K562 (cell line): ENCODE data around the gene SDR39U1. TPM values are rescaled to one million over a fixed set of nuclear protein-coding genes. Genes with fewer than 3 reads are reported as not detected.

ENCODE experiments used
- ATAC-seq: fragments of 200-7000 bp; cut with Tn5 transposase; 3 replicates; pipeline ENCODE4 v1.9.1; 2020; ENCODE audit warnings: moderate library complexity
- BruUV-seq: library from RNA; stranded (reverse); fragments of 400-500 nt; replicated peaks from 2 replicates; lab custom pipeline; 2021; lab: Mats Ljungman, UMichigan
- CTCF ChIA-PET: fragments of 300-600 bp; formaldehyde crosslinking; extraction: SDS; loops from one replicate; lab custom pipeline; 2021; ENCODE audit warnings: low intra/inter-chr PET ratio; lab: Yijun Ruan, JAX
- POLR2A ChIA-PET: fragments of 300-600, 350-650 bp; sonication (Branson Sonifier 250); formaldehyde crosslinking; extraction: SDS; loops from one replicate; lab custom pipeline; 2021; ENCODE audit warnings: antibody characterized with exemption, inconsistent platforms; lab: Yijun Ruan, JAX
- DNase-seq, 4 experiments: peaks; one replicate each; pipeline versions ENCODE4 v3.0.0 to v3.0.0-alpha.2; 2011 to 2018; ENCODE audit warnings: low spot score in 3 of 4, mixed read lengths in 3 of 4; ENCODE audit errors: extremely low read depth in 1 of 4
- FAIRE-seq: peaks from 2 replicates; lab custom pipeline; 2011; peaks lifted over from hg19 to GRCh38; lab: Jason Lieb, UNC
- H2AFZ ChIP-seq: 2 replicates; pipeline ENCODE4 v1.6.0; 2011; ENCODE audit warnings: low read depth, low read length, control low read depth, inconsistent platforms
- H3K27ac ChIP-seq: fragments of 200-600 bp; 3 replicates; pipeline ENCODE4 v1.8.0; 2011; ENCODE audit warnings: low read depth, mild to moderate bottlenecking, control low read depth, inconsistent platforms, low read length, moderate library complexity, mixed read lengths; ENCODE audit errors: extremely low read depth
- H3K27me3 ChIP-seq, 2 experiments: fragments of 300-600 bp in 1 of 2; 2 replicates in 1 of 2; 3 replicates in 1 of 2; pipeline versions ENCODE4 v1.6.0 to v1.8.0; 2011; ENCODE audit warnings: inconsistent platforms in 2 of 2, low read length in 2 of 2, mild to moderate bottlenecking in 1 of 2, mixed read lengths in 1 of 2, moderate library complexity in 1 of 2; ENCODE audit not compliant: control insufficient read depth in 2 of 2, insufficient read depth in 2 of 2
- H3K36me3 ChIP-seq: fragments of 300-600 bp; 3 replicates; pipeline ENCODE4 v1.8.0; 2011; ENCODE audit warnings: mild to moderate bottlenecking, low read length, inconsistent platforms; ENCODE audit not compliant: control insufficient read depth, insufficient read depth
- H3K4me1 ChIP-seq, 2 experiments: fragments of 200-600 bp in 1 of 2; replicated peaks in 1 of 2; 2 replicates in 1 of 2; 3 replicates in 1 of 2; pipeline versions ENCODE4 v1.5.1 to v1.8.0; 2011; ENCODE audit warnings: inconsistent platforms in 2 of 2, low read length in 2 of 2, mild to moderate bottlenecking in 1 of 2, mixed read lengths in 1 of 2, moderate library complexity in 1 of 2; ENCODE audit not compliant: control insufficient read depth in 2 of 2, insufficient read depth in 2 of 2
- H3K4me2 ChIP-seq: 2 replicates; pipeline ENCODE4 v1.6.1; 2011; ENCODE audit warnings: low read length, control low read depth, inconsistent platforms, mixed read lengths; ENCODE audit not compliant: insufficient read depth
- H3K4me3 ChIP-seq: fragments of 200-600 bp; sonication (generic), shearing (Covaris generic); 2 replicates; pipeline ENCODE4 v1.5.1; 2016; ENCODE audit warnings: control low read depth, inconsistent platforms
- H3K79me2 ChIP-seq: fragments of 200-600 bp; 3 replicates; pipeline ENCODE4 v1.8.0; 2011; ENCODE audit warnings: low read length, inconsistent platforms; ENCODE audit not compliant: control insufficient read depth, insufficient read depth
- H3K9ac ChIP-seq, 2 experiments: 2 replicates each; pipeline versions ENCODE4 v1.6.0 to v1.6.1; 2011; ENCODE audit warnings: low read depth in 2 of 2, low read length in 2 of 2, control low read depth in 1 of 2, inconsistent platforms in 1 of 2, mild to moderate bottlenecking in 1 of 2, mixed read lengths in 1 of 2; ENCODE audit not compliant: insufficient read depth in 1 of 2
- H3K9me1 ChIP-seq: one replicate; pipeline ENCODE4 v1.6.0; 2011; ENCODE audit warnings: inconsistent platforms, mild to moderate bottlenecking, low read length, moderate library complexity; ENCODE audit not compliant: control insufficient read depth, insufficient read depth
- H3K9me3 ChIP-seq: replicated peaks from 2 replicates; pipeline ENCODE4 v1.5.1; 2011; ENCODE audit warnings: low read depth, low read length, inconsistent platforms; ENCODE audit not compliant: control insufficient read depth, insufficient read depth
- H4K20me1 ChIP-seq: replicated peaks from 2 replicates; pipeline ENCODE4 v1.6.1; 2011; ENCODE audit warnings: low read length, inconsistent platforms, mixed read lengths; ENCODE audit not compliant: control insufficient read depth, insufficient read depth
- CREBBP ChIP-seq: IDR thresholded peaks from one replicate; pipeline ENCODE4 v1.6.1; 2012; ENCODE audit warnings: low read depth, mild to moderate bottlenecking, control low read depth, inconsistent platforms, low read length
- FOXA3 ChIP-seq, 2 experiments: fragments of 450-650 bp in 1 of 2; sonication (generic) in 1 of 2; formaldehyde crosslinking; IDR thresholded peaks in 1 of 2; conservative IDR thresholded peaks in 1 of 2; 2 replicates each; pipeline versions ENCODE4 v1.4.0 to v1.8.0; 2020 to 2022; ENCODE audit warnings: mild to moderate bottlenecking in 2 of 2, missing genetic modification reagents in 1 of 2
- GTF2F1 ChIP-seq: IDR thresholded peaks from 2 replicates; pipeline ENCODE4 v1.6.1; 2011; ENCODE audit warnings: low read depth, low read length, improper control_type of control experiment
- HCFC1 ChIP-seq: IDR thresholded peaks from 2 replicates; pipeline ENCODE4 v1.6.1; 2012; ENCODE audit warnings: low read depth, low read length, improper control_type of control experiment
- MTF1 ChIP-seq: fragments of 250-450 bp; sonication (Bioruptor Pico); IDR thresholded peaks from 2 replicates; pipeline ENCODE4 v1.9.0; 2021; ENCODE audit warnings: moderate library complexity, mild to moderate bottlenecking, inconsistent platforms, borderline replicate concordance
- PRPF4 ChIP-seq: fragments of 200-400 bp; formaldehyde crosslinking; IDR thresholded peaks from one replicate; pipeline ENCODE4 v1.6.1; 2017; ENCODE audit warnings: low read length, low read depth, mild to moderate bottlenecking; ENCODE audit not compliant: insufficient read depth, poor library complexity, severe bottlenecking
- SNIP1 ChIP-seq: fragments of 450-650 bp; IDR thresholded peaks from 2 replicates; pipeline ENCODE4 v1.7.1; 2017; ENCODE audit warnings: low read depth, mild to moderate bottlenecking
- TAF15 ChIP-seq: fragments of 200-400 bp; formaldehyde crosslinking; IDR thresholded peaks from 2 replicates; pipeline ENCODE4 v1.6.1; 2017; ENCODE audit warnings: mild to moderate bottlenecking, low read depth, low read length, moderate library complexity
- TOE1 ChIP-seq, 2 experiments: fragments of 450-650 bp in 1 of 2; sonication (generic) in 1 of 2; formaldehyde crosslinking in 1 of 2; IDR thresholded peaks; 2 replicates each; pipeline versions ENCODE4 v1.7.1 to v1.8.0; 2016 to 2022; ENCODE audit warnings: borderline replicate concordance in 2 of 2, mild to moderate bottlenecking in 2 of 2, antibody characterized with exemption in 1 of 2, inconsistent platforms in 1 of 2, low read depth in 1 of 2, missing genetic modification reagents in 1 of 2, moderate library complexity in 1 of 2
- ZBTB34 ChIP-seq: fragments of 250-450 bp; sonication (Bioruptor Pico); IDR thresholded peaks from 2 replicates; pipeline ENCODE4 v1.8.0; 2021; ENCODE audit warnings: mild to moderate bottlenecking, moderate library complexity
- ZKSCAN3 ChIP-seq: fragments of 250-450 bp; sonication (Bioruptor Pico); IDR thresholded peaks from 2 replicates; pipeline ENCODE4 v1.4.0; 2020
- ZNF740 ChIP-seq, 3 experiments: fragments of 200-800 bp in 1 of 3; sonication (Bioruptor generic) in 1 of 3; sonication (generic) in 1 of 3; formaldehyde crosslinking in 1 of 3; IDR thresholded peaks; 2 replicates each; pipeline versions ENCODE4 v1.6.1 to v1.8.0; 2016 to 2022; ENCODE audit warnings: mild to moderate bottlenecking in 2 of 3, missing compliant biosample characterization in 2 of 3, missing genetic modification characterization in 2 of 3, missing genetic modification reagents in 1 of 3
- WGBS: fragments of 100-300 bp; shearing (Covaris generic); methylation state at CpG from one replicate; pipeline ENCODE4 v1.1.6; 2016; ENCODE audit warnings: low coverage, mixed read lengths; ENCODE audit not compliant: insufficient coverage; ENCODE audit errors: missing lambda C conversion rate; 5-methylcytosine and 5-hydroxymethylcytosine counted together
- in situ Hi-C: fragments of 300-500 bp; cut with MboI; formaldehyde crosslinking; loops from 4 replicates; pipeline ENCODE4 v1.15.0; 2018; ENCODE audit warnings: inconsistent platforms, mixed read lengths
- intact Hi-C: fragments of 100-400 bp; cut with micrococcal nuclease; formaldehyde crosslinking; loops from 2 replicates; pipeline ENCODE4 v1.14.2; 2022
- polyA plus RNA-seq, 8 experiments: library from polyadenylated mRNA; depleted of rRNA in 4 of 8; stranded (reverse) in 5 of 8; unstranded in 3 of 8; fragments of >200 nt; fragmentation: Nextera tagmentation in 2 of 8; fragmentation: Illumina TruSeq in 1 of 8; extraction: Ambion mirVana in 2 of 8; extraction: Trizol in 1 of 8; gene quantifications; 2 replicates each; pipeline versions ENCODE4 v1.2.1 to v1.2.3, GENCODE V29; 2011 to 2014; ENCODE audit warnings: inconsistent platforms in 1 of 8, missing spikeins in 1 of 8
- total RNA-seq, 7 experiments: library from RNA; depleted of rRNA in 6 of 7; stranded (reverse); fragments of >200 nt in 6 of 7; fragmentation: Illumina TruSeq in 2 of 7; extraction: Trizol in 2 of 7; gene quantifications; 2 replicates each; pipeline versions ENCODE4 v1.2.1 to v1.2.3, GENCODE V29; 2011 to 2021; ENCODE audit warnings: low replicate concordance in 1 of 7
- TF ChIP-seq, protein P1 (sequence below): sonication (generic); formaldehyde crosslinking; IDR thresholded peaks from 2 replicates; pipeline ENCODE4 v1.8.0; 2022; ENCODE audit warnings: missing genetic modification reagents, mild to moderate bottlenecking, borderline replicate concordance
- TF ChIP-seq, protein P2 (sequence below): fragments of 250-450 bp; sonication (Bioruptor Pico); IDR thresholded peaks from 2 replicates; pipeline ENCODE4 v1.4.0; 2020
- TF ChIP-seq, protein P3 (sequence below): fragments of 450-650 bp; IDR thresholded peaks from 2 replicates; pipeline ENCODE4 v1.6.1; 2016; ENCODE audit warnings: low read depth, mild to moderate bottlenecking, moderate library complexity

SDR39U1 gene
- total and polyA plus RNA-seq, 9 of the 15 experiments (the other 6 are each of a cell fraction or from before 2014, with no cell fraction given) = 10.4 to 56.1 (median 19.8) TPM

- no peaks in the 10 kb centered on the region for H3K27me3 ChIP-seq
- 16% methylated on average over 3 of the region's 3 CpGs for WGBS
- TF ChIP-seq CREBBP = no peak
- no peak for TF ChIP-seq MTF1 (CRISPR knock-in tag)
- TF ChIP-seq ZNF740 (CRISPR knock-in tag; IDR thresholded peaks at IDR 0.05) = no peak
- no peak for TF ChIP-seq ZNF740 (tag; IDR thresholded peaks at IDR 0.05)
- no peak for TF ChIP-seq TAF15
- TF ChIP-seq, protein P1, sequence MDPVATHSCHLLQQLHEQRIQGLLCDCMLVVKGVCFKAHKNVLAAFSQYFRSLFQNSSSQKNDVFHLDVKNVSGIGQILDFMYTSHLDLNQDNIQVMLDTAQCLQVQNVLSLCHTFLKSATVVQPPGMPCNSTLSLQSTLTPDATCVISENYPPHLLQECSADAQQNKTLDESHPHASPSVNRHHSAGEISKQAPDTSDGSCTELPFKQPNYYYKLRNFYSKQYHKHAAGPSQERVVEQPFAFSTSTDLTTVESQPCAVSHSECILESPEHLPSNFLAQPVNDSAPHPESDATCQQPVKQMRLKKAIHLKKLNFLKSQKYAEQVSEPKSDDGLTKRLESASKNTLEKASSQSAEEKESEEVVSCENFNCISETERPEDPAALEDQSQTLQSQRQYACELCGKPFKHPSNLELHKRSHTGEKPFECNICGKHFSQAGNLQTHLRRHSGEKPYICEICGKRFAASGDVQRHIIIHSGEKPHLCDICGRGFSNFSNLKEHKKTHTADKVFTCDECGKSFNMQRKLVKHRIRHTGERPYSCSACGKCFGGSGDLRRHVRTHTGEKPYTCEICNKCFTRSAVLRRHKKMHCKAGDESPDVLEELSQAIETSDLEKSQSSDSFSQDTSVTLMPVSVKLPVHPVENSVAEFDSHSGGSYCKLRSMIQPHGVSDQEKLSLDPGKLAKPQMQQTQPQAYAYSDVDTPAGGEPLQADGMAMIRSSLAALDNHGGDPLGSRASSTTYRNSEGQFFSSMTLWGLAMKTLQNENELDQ = no peak
- no peak for TF ChIP-seq PRPF4
- no peak for TF ChIP-seq HCFC1
- TF ChIP-seq SNIP1 = no peak
- no peak for TF ChIP-seq GTF2F1
- TF ChIP-seq ZKSCAN3 (CRISPR knock-in tag) = no peak
- TF ChIP-seq, protein P2, sequence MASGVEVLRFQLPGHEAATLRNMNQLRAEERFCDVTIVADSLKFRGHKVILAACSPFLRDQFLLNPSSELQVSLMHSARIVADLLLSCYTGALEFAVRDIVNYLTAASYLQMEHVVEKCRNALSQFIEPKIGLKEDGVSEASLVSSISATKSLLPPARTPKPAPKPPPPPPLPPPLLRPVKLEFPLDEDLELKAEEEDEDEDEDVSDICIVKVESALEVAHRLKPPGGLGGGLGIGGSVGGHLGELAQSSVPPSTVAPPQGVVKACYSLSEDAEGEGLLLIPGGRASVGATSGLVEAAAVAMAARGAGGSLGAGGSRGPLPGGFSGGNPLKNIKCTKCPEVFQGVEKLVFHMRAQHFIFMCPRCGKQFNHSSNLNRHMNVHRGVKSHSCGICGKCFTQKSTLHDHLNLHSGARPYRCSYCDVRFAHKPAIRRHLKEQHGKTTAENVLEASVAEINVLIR = no peak
- TF ChIP-seq FOXA3 (CRISPR knock-in tag; conservative IDR thresholded peaks at IDR 0.05 in 1 of 2, IDR thresholded peaks at IDR 0.05 in 1 of 2) = no peak
- no peak for TF ChIP-seq TOE1 (IDR thresholded peaks at IDR 0.05; ENCODE audit: borderline replicate concordance)
- TF ChIP-seq TOE1 (CRISPR knock-in tag; IDR thresholded peaks at IDR 0.05; ENCODE audit: borderline replicate concordance, low read depth) = no peak
- TF ChIP-seq, protein P3, sequence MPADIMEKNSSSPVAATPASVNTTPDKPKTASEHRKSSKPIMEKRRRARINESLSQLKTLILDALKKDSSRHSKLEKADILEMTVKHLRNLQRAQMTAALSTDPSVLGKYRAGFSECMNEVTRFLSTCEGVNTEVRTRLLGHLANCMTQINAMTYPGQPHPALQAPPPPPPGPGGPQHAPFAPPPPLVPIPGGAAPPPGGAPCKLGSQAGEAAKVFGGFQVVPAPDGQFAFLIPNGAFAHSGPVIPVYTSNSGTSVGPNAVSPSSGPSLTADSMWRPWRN = no peak
- TF ChIP-seq ZBTB34 (CRISPR knock-in tag) = no peak
Observed at GRCh38 chr14:24394275-24394674, 48.3 kb downstream of the SDR39U1 start.

More at GRCh38 chr14:24394275-24394674, 48.3 kb downstream of the SDR39U1 start:
- Histone ChIP-seq H3K4me2 (no peak overlapping the region), H3K9me3 (no peaks in the 10 kb centered on the region), H3K9ac (no peak overlapping the region), H3K27ac (no peak overlapping the region), H4K20me1 (no peaks in the 10 kb centered on the region), H2AFZ (no peak overlapping the region), H3K4me1 (peaks cover 3 to 12% of the 10 kb centered on the region in 2 experiments; a peak in 4 of 5 replicates), H3K9me1 (no peaks in the 10 kb centered on the region), H3K79me2 (no peaks in the 10 kb centered on the region), H3K4me3 (no peak overlapping the region), H3K36me3 (no peaks in the 10 kb centered on the region; the same call in 2 of the 3 replicates)
- no TSS peak for BruUV-seq
- FAIRE-seq = no peak
- ChIA-PET POLR2A (no interaction called here), CTCF (no interaction called here)
- DNase-seq = no peak
- ATAC-seq = no peak
- in situ Hi-C loops (no loop called here), intact Hi-C loops (no loop called here)
